GM18499 (cell line): ENCODE results near the gene EHMT1.
"Not testable (repeated sequence)": the region's sequence is repeated elsewhere in the genome, so short reads cannot be mapped to it uniquely, and the experiment has no call there.

Source experiments
- ATAC-seq: cut with Tn5 transposase; IDR thresholded peaks from one replicate; pipeline ENCODE4 v1.9.1; 2021; ENCODE audit warnings: moderate number of reproducible peaks; ENCODE audit not compliant: insufficient read depth, unreplicated experiment

The EHMT1 gene

GRCh38 chr9:137710704-137711103 is 91.9 kb downstream of the EHMT1 start:
- no peak for ATAC-seq

- no peak for ATAC-seq
Measured at GRCh38 chr9:137711678-137712105, 92.9 kb downstream of the EHMT1 start.

- no peak for ATAC-seq
Measured at GRCh38 chr9:137715321-137715720, 96.5 kb downstream of the EHMT1 start.

GRCh38 chr9:137715866-137716693 is 97.3 kb downstream of the EHMT1 start:
- ATAC-seq, result not testable (repeated sequence)

GRCh38 chr9:137716694-137717287 is 98.0 kb downstream of the EHMT1 start:
- no peak for ATAC-seq

- no peak for ATAC-seq
Measured at GRCh38 chr9:137717776-137718327, 99.0 kb downstream of the EHMT1 start.

- no peak for ATAC-seq
Measured at GRCh38 chr9:137719194-137719593, 100.4 kb downstream of the EHMT1 start.

GRCh38 chr9:137720571-137721110 is 101.8 kb downstream of the EHMT1 start:
- ATAC-seq, result no peak

GRCh38 chr9:137721479-137721878 is 102.7 kb downstream of the EHMT1 start:
- no peak for ATAC-seq

GRCh38 chr9:137721899-137722298 is 103.1 kb downstream of the EHMT1 start:
- no peak for ATAC-seq

GRCh38 chr9:137722481-137722880 is 103.7 kb downstream of the EHMT1 start:
- no peak for ATAC-seq

- ATAC-seq, result not testable (repeated sequence)
Measured at GRCh38 chr9:137723356-137723755, 104.6 kb downstream of the EHMT1 start.

GRCh38 chr9:137723783-137724445 is 105.1 kb downstream of the EHMT1 start:
- ATAC-seq, result no peak

GRCh38 chr9:137724818-137725240 is 106.0 kb downstream of the EHMT1 start:
- no peak for ATAC-seq

GRCh38 chr9:137725598-137725997 is 106.8 kb downstream of the EHMT1 start:
- ATAC-seq, result no peak

GRCh38 chr9:137726336-137726735 is 107.5 kb downstream of the EHMT1 start:
- not testable (repeated sequence) for ATAC-seq

GRCh38 chr9:137726764-137727163 is 108.0 kb downstream of the EHMT1 start:
- ATAC-seq, result no peak

- ATAC-seq, result no peak
Measured at GRCh38 chr9:137727716-137728115, 108.9 kb downstream of the EHMT1 start.

- no peak for ATAC-seq
Measured at GRCh38 chr9:137728444-137729311, 109.9 kb downstream of the EHMT1 start.
